SK-N-SH treated with all-trans-retinoic acid at 6 μM for 48 hours (cell line): Measurements from ENCODE around the gene GRM7.

Experiments used
- CREB5 ChIP-seq: fragments of 250-450 bp; sonication (Bioruptor Pico); IDR thresholded peaks from 2 replicates; pipeline ENCODE4 v1.5.1; 2020; ENCODE audit warnings: low read depth, mild to moderate bottlenecking, moderate library complexity
- ISL1 ChIP-seq: fragments of 250-450 bp; sonication (Bioruptor Pico); IDR thresholded peaks from 2 replicates; pipeline ENCODE4 v2.1.2; 2022; ENCODE audit warnings: mild to moderate bottlenecking, moderate library complexity
- PATZ1 ChIP-seq: fragments of 250-450 bp; sonication (Bioruptor Pico); IDR thresholded peaks from 2 replicates; pipeline ENCODE4 v1.8.0; 2020; ENCODE audit warnings: mild to moderate bottlenecking, moderate library complexity, borderline replicate concordance
- ZC3H10 ChIP-seq: fragments of 250-450 bp; sonication (Bioruptor Pico); IDR thresholded peaks from 2 replicates; pipeline ENCODE4 v1.5.1; 2021; ENCODE audit warnings: mild to moderate bottlenecking, moderate library complexity
- ZFP3 ChIP-seq: fragments of 250-450 bp; sonication (Bioruptor Pico); IDR thresholded peaks from 2 replicates; pipeline ENCODE4 v1.5.0; 2020; ENCODE audit warnings: mild to moderate bottlenecking, moderate library complexity
- ZNF8 ChIP-seq: fragments of 450-650 bp; formaldehyde crosslinking; IDR thresholded peaks from 2 replicates; pipeline ENCODE4 v1.5.0; 2020; ENCODE audit warnings: mild to moderate bottlenecking, moderate library complexity

- TF ChIP-seq PATZ1 (CRISPR knock-in tag) (no peak), ISL1 (CRISPR knock-in tag) (no peak), ZC3H10 (CRISPR knock-in tag) (no peak), CREB5 (CRISPR knock-in tag) (no peak), ZNF8 (CRISPR knock-in tag) (no peak), ZFP3 (CRISPR knock-in tag) (no peak)
Observed at GRCh38 chr3:7637694-7638093, 776.8 kb downstream of the GRM7 start.
